ENCODE measurements around the gene TMEM63B. TPM values are rescaled to one million over a fixed set of nuclear protein-coding genes. Genes with fewer than 3 reads are reported as not detected.
"Not testable (repeated sequence)": the region's sequence is repeated elsewhere in the genome, so short reads cannot be mapped to it uniquely, and the experiment has no call there.

TMEM63B gene
- total RNA-seq, 4 donors from 2014 or later, result 21.6 to 41.7 (median 29.3) TPM

DNA sequence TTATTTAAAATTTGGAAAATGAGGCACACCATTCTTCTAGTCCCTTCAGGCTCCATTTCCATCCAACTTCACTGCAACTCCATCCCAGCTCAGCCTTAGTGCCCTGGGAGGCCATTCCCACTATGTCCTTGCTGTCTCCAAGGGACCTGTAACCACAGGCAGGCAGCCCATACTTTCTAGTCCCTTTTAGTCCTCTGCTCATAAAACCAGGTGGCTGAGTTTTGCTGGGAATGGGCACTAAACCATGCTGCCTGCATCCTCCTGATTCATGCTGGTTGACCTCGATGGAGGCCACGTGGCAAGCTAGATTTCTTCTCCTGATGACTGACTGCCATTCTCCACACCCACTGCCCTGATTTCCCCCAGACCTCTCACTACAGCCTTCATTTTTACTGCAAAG is 61.9 kb downstream of the TMEM63B start:
- Histone ChIP-seq H3K27ac (no peak overlapping the region), H3K27me3 (no peaks in the 10 kb centered on the region), H3K36me3 (no peaks in the 10 kb centered on the region), H3K9me3 (no peaks in the 10 kb centered on the region), H3K4me1 (no peaks in the 10 kb centered on the region), H3K4me3 (replicated peaks in 1 of 3) (no peak overlapping the region)
- WGBS, 2 donors, result 78 to 81% methylated on average over 2 of the region's 2 CpGs
- intact Hi-C loops (cut with DNase I), result no loop called here
- TF ChIP-seq POLR2A (IDR thresholded peaks at IDR 0.05), result no peak
- TF ChIP-seq, protein P1, sequence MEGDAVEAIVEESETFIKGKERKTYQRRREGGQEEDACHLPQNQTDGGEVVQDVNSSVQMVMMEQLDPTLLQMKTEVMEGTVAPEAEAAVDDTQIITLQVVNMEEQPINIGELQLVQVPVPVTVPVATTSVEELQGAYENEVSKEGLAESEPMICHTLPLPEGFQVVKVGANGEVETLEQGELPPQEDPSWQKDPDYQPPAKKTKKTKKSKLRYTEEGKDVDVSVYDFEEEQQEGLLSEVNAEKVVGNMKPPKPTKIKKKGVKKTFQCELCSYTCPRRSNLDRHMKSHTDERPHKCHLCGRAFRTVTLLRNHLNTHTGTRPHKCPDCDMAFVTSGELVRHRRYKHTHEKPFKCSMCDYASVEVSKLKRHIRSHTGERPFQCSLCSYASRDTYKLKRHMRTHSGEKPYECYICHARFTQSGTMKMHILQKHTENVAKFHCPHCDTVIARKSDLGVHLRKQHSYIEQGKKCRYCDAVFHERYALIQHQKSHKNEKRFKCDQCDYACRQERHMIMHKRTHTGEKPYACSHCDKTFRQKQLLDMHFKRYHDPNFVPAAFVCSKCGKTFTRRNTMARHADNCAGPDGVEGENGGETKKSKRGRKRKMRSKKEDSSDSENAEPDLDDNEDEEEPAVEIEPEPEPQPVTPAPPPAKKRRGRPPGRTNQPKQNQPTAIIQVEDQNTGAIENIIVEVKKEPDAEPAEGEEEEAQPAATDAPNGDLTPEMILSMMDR (IDR thresholded peaks at IDR 0.05), result no peak
- no peak for DNase-seq

DNA sequence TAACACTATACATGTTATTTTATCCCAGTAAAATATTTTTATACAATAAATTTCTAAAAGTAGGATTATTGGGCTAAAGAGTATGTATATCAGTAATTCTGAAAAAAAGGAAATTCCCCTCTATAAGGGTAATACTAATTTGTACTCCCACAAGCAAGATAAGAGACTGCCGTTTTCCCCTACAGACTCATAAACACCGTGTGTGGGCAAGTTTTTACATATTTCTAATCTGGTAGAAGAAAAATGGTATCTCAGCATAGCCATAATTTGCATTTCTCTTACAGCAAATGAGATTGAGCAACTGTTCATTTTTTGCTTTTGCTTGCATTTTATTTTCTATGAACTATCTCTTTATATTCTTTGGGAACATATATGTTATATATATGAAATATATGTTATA is 63.4 kb downstream of the TMEM63B start:
- H3K27me3 ChIP-seq, result no peaks in the 10 kb centered on the region
- H3K4me3 ChIP-seq (replicated peaks in 1 of 3), result no peak overlapping the region
- TF ChIP-seq, protein P1 (IDR thresholded peaks at IDR 0.05), result no peak
- TF ChIP-seq POLR2A (IDR thresholded peaks at IDR 0.05), result no peak
- no peaks in the 10 kb centered on the region for H3K36me3 ChIP-seq
- 60 to 75% methylated on average over 2 of the region's 2 CpGs for WGBS, 2 donors
- intact Hi-C loops (cut with DNase I), result no loop called here
- no peaks in the 10 kb centered on the region for H3K4me1 ChIP-seq
- no peaks in the 10 kb centered on the region for H3K9me3 ChIP-seq
- no peak for DNase-seq
- H3K27ac ChIP-seq, result no peak overlapping the region

DNA sequence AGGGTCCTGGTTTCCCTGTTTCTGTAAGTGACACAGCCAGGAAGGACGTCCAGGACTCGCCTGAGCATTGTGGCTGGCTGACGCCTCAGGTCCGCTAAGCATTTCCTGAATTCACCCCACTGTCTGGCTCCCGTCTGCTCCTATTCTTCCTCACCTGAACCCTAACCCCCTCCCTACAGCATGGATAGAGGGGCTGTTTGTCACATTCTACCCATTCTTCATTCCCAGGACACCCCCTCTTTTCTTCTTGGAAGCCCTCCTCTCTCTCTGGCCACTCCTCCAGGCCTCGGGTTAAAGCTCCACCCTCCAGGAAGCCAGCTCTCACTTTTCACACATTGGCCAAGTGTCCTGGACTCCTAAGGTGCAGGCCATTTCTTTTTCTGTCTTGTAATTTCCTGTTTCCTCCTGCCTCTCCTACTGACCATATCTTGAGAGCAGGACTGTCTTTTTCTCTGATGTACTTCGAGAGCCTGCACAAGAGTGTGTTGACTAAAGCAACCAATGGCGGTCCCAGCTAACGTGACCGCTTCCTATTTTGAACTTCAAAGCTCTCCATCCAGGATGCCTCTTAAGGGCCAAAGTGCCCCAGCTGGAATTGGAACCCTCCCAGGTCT is 65.2 kb downstream of the TMEM63B start:
- 45 to 47% methylated on average over 10 of the region's 10 CpGs for WGBS, 2 donors
- TF ChIP-seq, protein P1 (IDR thresholded peaks at IDR 0.05), result no peak
- TF ChIP-seq POLR2A (IDR thresholded peaks at IDR 0.05), result no peak
- Histone ChIP-seq H3K36me3 (no peaks in the 10 kb centered on the region), H3K27me3 (no peaks in the 10 kb centered on the region), H3K4me1 (no peaks in the 10 kb centered on the region), H3K27ac (peak overlapping the region in 1 of 3 donors; percentile 30), H3K4me3 (replicated peaks in 1 of 3) (no peak overlapping the region), H3K9me3 (no peaks in the 10 kb centered on the region)
- DNase-seq, result peak in 1 of 2 donors; percentile 28
- intact Hi-C loops (cut with DNase I), result no loop called here

DNA sequence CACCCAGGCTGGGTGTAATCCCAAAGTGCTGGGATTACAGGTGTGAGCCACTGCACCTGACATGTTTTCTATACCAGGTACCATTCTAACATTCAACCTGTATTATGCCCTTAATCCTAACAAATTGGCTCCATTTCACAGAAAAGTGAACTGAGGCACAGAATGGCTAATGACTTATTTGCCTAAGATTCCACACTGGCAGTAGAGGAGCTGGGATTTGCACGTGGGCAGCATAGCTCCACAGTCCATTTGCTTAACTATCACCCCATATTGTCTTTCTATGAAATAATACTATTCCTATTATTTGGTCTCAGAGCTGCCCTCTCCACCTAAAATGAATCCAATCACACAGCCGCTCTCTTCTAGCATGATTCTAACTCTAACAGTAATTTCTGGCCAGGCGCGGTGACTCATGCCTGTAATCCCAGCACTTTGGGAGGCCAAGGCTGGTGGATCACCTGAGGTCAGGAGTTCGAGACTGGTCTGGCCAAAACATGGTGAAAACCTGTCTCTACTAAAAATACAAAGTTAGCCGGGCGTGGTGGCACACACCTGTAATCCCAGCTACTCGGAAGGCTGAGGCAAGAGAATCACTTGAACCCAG is 66.1 kb downstream of the TMEM63B start:
- Histone ChIP-seq H3K36me3 (no peaks in the 10 kb centered on the region), H3K27me3 (no peaks in the 10 kb centered on the region), H3K9me3 (no peaks in the 10 kb centered on the region), H3K4me3 (replicated peaks in 1 of 3) (no peak overlapping the region), H3K4me1 (no peaks in the 10 kb centered on the region), H3K27ac (no peak overlapping the region)
- intact Hi-C loops (cut with DNase I), result no loop called here
- WGBS, 2 donors, result 88 to 92% methylated on average over 8 of the region's 8 CpGs
- TF ChIP-seq POLR2A (IDR thresholded peaks at IDR 0.05), result no peak
- TF ChIP-seq, protein P1 (IDR thresholded peaks at IDR 0.05), result no peak
- DNase-seq, result no peak

DNA sequence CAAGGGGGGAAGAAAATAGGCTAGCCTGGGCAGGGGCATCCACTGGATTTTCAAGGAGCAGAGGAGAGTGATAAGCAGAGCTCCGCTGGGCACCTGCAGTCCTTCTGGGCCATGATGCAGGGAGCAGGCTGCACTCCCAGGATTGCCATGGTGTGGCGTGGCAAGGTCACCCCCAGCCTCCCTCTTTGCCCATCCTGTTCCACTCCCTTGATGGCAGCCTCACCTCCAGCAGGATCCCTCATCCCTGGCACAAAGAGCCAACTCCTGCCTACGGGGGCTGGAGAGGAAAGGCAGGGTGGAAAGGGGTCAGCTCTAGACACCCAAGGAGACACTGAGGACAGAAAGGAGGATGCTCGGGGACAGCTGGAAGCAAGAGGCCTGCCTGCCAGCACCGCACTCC is 67.0 kb downstream of the TMEM63B start:
- Histone ChIP-seq H3K27me3 (no peaks in the 10 kb centered on the region), H3K4me3 (replicated peaks in 1 of 3) (no peak overlapping the region), H3K36me3 (no peaks in the 10 kb centered on the region), H3K9me3 (no peaks in the 10 kb centered on the region), H3K4me1 (no peaks in the 10 kb centered on the region), H3K27ac (no peak overlapping the region)
- intact Hi-C loops (cut with DNase I), result no loop called here
- no peak for DNase-seq
- TF ChIP-seq, protein P1 (IDR thresholded peaks at IDR 0.05), result no peak
- no peak for TF ChIP-seq POLR2A (IDR thresholded peaks at IDR 0.05)
- 84 to 91% methylated on average over 5 of the region's 5 CpGs for WGBS, 2 donors

DNA sequence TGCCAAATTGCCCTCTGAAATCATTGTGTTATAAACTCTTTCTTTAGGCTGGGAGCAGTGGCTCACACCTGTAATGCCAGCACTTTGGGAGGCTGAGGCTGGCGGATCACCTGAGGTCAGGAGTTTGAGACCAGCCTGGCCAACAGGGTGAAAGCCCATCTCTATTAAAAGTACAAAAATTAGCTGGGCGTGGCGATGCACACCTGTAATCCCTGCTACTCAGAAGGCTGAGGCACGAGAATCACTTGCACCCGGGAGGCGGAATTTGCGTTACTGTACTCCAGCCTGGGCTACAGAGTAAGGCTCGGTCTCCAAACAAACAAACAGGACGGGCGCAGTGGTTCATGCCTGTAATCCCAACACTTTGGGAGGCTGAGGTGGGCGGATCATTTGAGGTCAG is 69.0 kb downstream of the TMEM63B start:
- WGBS, 2 donors, result 90 to 93% methylated on average over 11 of the region's 11 CpGs
- H3K4me3 ChIP-seq (replicated peaks in 1 of 3); H3K27me3 ChIP-seq; intact Hi-C loops (cut with DNase I); H3K36me3 ChIP-seq; H3K27ac ChIP-seq; DNase-seq; H3K4me1 ChIP-seq; H3K9me3 ChIP-seq: not testable (repeated sequence)

Measured in thyroid gland (tissue), 4 donors.